NCI-H774 (cell line): ENCODE measurements around the gene FCGBP.
A peak's percentile ranks its signal among the peaks of the same experiment; 100 is the strongest.
"Not testable (repeated sequence)": the region's sequence is repeated elsewhere in the genome, so short reads cannot be mapped to it uniquely, and the experiment has no call there.

Experiments
- DNase-seq: peaks from one replicate; lab custom pipeline; 2025; lab: John Stamatoyannopoulos, UW

Gene FCGBP

GRCh38 chr19:39934584-39935363 lies at the start of gene FCGBP:
Gene FCGBP (minus strand): TSS chr19:39934634.
- no peak for DNase-seq

DNA sequence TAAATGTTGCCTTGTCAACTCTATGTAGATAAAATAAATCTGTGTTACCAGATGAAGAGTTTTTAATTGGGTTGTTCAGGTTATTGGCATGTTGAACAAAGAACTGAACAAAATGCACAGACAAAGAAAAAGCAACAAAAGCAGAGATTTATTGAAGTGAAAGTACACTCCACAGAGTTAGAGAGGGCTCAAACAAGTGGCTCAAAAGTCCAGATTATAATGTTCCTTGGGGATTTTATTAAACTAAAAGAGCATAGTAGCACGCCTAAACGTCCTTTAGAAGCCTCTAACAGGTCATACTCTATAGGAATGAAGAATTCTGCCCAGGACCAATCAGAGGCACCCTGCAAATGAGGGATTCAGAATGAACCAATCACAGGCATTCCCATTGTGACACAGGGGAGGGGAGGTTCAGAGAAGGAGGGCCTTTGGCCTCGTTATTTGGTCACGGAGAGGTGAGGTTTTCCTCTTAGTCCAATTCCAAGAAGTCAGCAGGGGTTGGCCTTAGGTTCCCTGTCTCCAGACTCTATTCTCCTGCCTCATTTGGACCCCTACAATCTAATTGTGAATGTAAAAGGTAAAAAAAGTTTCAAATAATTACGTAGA lies 49.4 kb upstream of the FCGBP start:
- no peak for DNase-seq

DNA sequence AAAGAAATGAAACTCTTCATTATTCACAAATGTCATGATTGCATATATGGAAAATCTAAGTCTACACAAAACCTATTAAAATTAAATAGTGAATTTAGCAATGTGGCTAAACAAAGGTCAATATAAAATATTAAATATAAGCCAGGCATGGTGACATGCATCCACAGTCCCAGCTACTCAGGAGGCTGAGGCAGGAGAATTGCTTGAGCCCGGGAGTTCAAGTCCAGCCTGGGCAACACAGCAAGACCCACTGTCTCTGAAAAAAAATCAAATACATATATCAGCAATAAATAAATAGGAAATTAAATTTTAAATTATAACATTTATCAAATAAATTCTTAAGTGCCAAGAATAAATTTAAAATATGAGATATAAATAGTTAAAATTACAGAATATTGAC lies 48.4 kb upstream of the FCGBP start:
- DNase-seq, result no peak

GRCh38 chr19:39974377-39975155 lies 40.1 kb upstream of the FCGBP start:
- no peak for DNase-seq

DNA sequence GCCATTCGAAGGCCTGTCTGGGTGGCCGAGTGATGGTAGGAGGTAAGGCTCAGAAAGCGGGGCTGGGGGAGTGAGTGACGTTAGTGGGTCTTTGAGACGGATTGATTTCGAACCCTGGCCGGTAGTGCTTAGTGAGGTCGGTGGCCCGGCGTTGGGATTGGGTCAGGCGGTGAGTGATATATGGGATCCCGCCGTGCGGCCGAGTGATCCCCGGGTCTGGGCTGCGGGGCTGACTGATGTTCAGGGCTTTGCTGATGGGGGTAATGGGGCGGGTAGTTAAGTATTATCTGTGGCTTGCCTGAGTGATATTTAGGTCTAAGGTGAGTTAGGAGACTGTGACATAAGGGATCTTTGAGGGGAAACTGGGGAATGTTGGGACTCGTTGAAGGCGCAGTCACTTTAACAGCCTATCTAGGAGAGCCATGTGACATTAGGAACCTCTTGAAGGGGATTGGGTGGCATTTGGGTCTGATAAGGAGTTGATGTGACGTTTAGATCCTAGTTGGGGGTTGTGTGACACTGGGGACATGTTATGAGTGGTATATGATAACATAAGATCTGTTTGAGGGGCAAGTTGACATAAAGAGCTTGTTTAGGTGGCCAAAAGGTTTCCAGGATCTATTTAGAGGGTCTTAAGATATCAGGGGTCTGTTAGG lies 37.1 kb upstream of the FCGBP start:
- no peak for DNase-seq

DNA sequence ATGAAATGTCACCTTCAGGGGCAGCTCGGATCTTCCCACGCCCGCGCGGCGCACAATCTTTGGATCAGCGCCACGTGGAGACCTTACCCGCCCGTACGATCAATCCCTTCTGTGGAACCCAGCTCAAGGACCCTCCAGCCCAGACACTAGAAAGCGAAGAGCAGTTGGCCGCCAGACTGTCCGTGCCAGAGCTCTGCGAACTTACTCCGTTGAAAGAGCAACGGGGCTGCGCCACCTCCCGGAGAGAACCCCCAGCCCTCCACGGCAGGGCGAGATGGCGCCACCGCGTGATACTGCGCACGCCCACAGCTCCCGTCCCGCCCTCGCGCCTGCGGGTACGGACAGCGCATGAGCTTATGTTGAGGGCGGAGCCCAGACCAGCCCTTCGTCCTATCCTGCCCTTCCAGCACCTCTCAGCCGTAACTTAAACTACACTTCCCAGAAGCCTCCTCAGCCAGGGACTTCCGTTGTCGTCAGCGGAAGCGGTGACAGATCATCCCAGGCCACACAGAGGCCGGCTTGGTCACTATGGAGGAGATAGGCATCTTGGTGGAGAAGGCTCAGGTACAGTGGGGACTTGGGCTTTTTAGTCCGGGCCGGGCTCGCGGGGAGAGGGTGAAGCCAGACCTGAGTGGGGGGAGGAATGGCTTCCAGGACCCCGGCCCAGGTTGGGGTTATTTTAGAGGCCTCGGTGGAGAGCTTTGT lies 36.4 kb upstream of the FCGBP start, which contains the start of gene PSMC4:
TSS of gene PSMC4 (plus strand) at position 491 of the 705 bp plus-strand sequence. CDS start at position 529, 38 bp downstream.
- DNase-seq, result peak; percentile 98

DNA sequence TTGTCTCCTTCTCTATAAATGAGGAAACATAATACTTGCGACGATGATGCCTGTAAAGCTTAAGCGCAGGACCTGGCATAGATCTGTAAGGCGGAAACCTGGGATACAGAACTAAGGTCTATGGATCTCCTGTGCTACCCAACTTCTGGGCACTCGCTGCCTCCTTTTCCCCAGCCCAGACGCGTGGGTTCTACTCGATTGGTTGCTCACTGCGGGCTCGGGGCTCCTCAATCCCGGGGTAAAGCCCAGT lies 35.9 kb upstream of the FCGBP start:
- no peak for DNase-seq

DNA sequence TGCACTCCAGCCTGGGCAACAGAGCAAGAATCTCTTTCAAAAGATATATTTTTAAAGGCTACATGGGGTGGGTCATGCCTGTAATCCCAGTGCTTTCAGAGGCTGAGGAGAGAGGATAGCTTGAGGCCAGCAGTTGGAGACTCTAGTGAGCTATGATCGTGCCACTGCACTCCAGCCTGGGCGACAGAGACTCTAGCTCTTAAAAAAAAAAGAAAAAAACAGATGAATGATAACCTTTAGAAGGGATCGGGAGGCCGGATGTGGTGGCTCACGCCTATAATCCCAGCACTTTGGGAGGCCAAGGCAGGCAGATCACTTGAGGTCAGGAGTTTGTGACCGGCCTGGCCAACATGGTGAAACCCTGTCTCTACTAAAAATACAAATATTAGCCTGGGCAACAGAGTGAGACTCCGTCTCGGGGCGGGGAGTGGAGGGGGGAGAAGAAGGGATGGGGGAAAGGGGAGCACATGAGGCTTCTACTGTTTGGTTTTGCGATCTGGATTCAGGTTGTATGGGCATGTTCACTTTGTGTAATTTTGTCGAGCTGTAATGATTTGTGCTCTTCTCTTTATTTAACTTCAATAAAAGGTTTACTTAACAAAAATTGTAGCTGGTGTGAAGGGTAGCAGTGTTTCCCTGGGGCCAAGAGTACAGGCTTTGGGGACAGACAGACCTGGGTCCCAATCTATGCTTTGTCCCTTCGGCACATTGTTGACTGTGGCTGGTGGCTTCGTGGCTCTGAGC lies 35.4 kb upstream of the FCGBP start:
- DNase-seq, result no peak

- no peak for DNase-seq
Observed at GRCh38 chr19:39969266-39969665, 34.8 kb upstream of the FCGBP start.

DNA sequence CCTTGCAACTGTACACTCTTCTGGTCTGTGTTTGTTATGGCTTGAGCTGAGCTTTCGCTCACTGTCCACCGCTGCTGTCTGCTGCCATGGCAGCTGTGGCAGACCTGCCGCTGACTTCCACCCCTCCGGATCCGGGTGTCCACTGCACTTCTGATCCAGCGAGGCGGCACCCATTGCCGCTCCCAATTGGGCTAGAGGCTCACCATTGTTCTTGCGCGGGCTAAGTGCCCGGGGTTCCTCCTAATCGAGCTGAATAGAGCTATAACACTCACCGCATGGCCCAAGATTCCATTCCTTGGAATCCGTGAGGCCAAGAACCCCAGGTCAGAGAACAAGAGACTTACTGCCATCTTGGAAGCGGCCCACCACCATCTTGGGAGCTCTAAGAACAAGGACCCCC lies 34.4 kb upstream of the FCGBP start:
- no peak for DNase-seq

DNA sequence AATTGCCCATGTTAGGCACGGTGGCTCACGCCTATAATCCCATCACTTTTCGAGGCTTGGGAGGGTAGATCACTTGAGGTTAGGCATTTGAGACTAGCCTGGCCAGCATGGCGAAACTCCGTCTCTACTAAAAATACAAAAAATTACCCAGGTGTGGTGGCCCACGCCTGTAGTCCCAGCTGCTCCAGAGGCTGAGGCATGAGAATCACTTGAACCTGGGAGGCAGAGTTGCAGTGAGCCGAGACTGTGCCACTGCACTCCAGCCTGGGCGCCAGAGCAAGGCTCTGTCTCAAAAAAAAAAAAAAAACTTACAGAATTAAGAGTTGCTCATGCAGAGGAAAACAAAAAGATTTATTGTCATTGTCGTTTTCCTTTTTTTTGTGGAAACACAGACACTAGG lies 33.1 kb upstream of the FCGBP start:
- no peak for DNase-seq

DNA sequence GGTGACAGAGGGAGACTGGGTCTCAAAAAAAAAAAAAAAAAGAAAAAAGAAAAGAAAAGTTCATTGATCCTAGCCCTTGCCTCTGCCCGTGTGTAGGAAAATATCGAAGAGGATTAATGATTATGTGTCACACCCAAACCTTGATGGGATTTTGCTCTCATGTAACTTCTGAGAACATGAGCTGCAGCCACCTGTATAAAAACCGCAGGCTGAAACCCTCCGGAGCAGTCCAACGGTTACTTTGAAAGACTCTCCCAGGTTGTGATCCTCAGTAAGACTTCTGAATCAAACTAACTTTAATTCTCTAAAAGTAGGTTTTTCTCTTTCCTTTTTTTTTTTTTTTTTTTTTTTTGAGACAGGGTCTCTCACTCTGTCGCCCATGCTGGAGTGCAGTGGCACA lies 32.2 kb upstream of the FCGBP start:
- no peak for DNase-seq

GRCh38 chr19:39963898-39964297 lies 29.5 kb upstream of the FCGBP start:
- DNase-seq, result no peak

- DNase-seq, result not testable (repeated sequence)
Observed at GRCh38 chr19:39959407-39959806, 25.0 kb upstream of the FCGBP start.

- not testable (repeated sequence) for DNase-seq
Observed at GRCh38 chr19:39958942-39959341, 24.5 kb upstream of the FCGBP start.

GRCh38 chr19:39957886-39958285 lies 23.5 kb upstream of the FCGBP start:
- not testable (repeated sequence) for DNase-seq

- DNase-seq, result no peak
Observed at GRCh38 chr19:39953915-39954314, 19.5 kb upstream of the FCGBP start.

- DNase-seq, result no peak
Observed at GRCh38 chr19:39951686-39952085, 17.3 kb upstream of the FCGBP start.

GRCh38 chr19:39951065-39951650 lies 16.7 kb upstream of the FCGBP start:
- DNase-seq, result no peak

GRCh38 chr19:39949026-39949747 lies 14.8 kb upstream of the FCGBP start:
- DNase-seq, result no peak
